GM20431 (cell line): ENCODE results near the gene SYMPK.
"Not testable (repeated sequence)": the region's sequence is repeated elsewhere in the genome, so short reads cannot be mapped to it uniquely, and the experiment has no call there.

ENCODE experiments used
- in situ Hi-C: fragments of 300-500 bp; cut with MseI, MboI; formaldehyde crosslinking; loops from one replicate; pipeline ENCODE4 v1.15.0; 2020; ENCODE audit warnings: low sequenced_read_pairs; ENCODE audit not compliant: unreplicated experiment

The SYMPK gene

GRCh38 chr19:45862564-45863334 is at the start of gene SYMPK:
Gene SYMPK (minus strand): TSS chr19:45863147. CDS start chr19:45854495, 8,652 bp downstream.
- in situ Hi-C loops, result no loop called here

- in situ Hi-C loops, result no loop called here
Measured at GRCh38 chr19:45911291-45911690, 48.3 kb upstream of the SYMPK start.

- in situ Hi-C loops, result no loop called here
Measured at GRCh38 chr19:45908956-45909355, 46.0 kb upstream of the SYMPK start.

- in situ Hi-C loops, result no loop called here
Measured at GRCh38 chr19:45906221-45906620, 43.3 kb upstream of the SYMPK start.

- in situ Hi-C loops, result no loop called here
Measured at GRCh38 chr19:45905011-45905410, 42.1 kb upstream of the SYMPK start.

- in situ Hi-C loops, result no loop called here
Measured at GRCh38 chr19:45902651-45903625, 40.0 kb upstream of the SYMPK start.

GRCh38 chr19:45901912-45902650 is 39.1 kb upstream of the SYMPK start, which contains the start of gene MYPOP:
Gene MYPOP (minus strand): TSS chr19:45902613. CDS start chr19:45901773, 840 bp downstream.
- in situ Hi-C loops, result no loop called here

- in situ Hi-C loops, result no loop called here
Measured at GRCh38 chr19:45901432-45901911, 38.5 kb upstream of the SYMPK start.

- in situ Hi-C loops, result no loop called here
Measured at GRCh38 chr19:45900738-45901431, 37.9 kb upstream of the SYMPK start.

GRCh38 chr19:45899919-45900589 is 37.1 kb upstream of the SYMPK start:
- in situ Hi-C loops, result no loop called here

- in situ Hi-C loops, result no loop called here
Measured at GRCh38 chr19:45899253-45899652, 36.3 kb upstream of the SYMPK start.

- in situ Hi-C loops, result no loop called here
Measured at GRCh38 chr19:45897261-45897812, 34.4 kb upstream of the SYMPK start.

GRCh38 chr19:45895983-45896599 is 33.1 kb upstream of the SYMPK start:
- in situ Hi-C loops, result not testable (repeated sequence)

- in situ Hi-C loops, result no loop called here
Measured at GRCh38 chr19:45895519-45895972, 32.6 kb upstream of the SYMPK start.

GRCh38 chr19:45890877-45891276 is 27.9 kb upstream of the SYMPK start:
- in situ Hi-C loops, result no loop called here

GRCh38 chr19:45889210-45889885 is 26.4 kb upstream of the SYMPK start:
- in situ Hi-C loops, result no loop called here

- in situ Hi-C loops, result no loop called here
Measured at GRCh38 chr19:45887200-45887710, 24.3 kb upstream of the SYMPK start.
